NOMO-1 treated with dmso at 0.1 percent for 144 hours (cell line): Measurements from ENCODE around the gene MACROD2.
A peak's percentile ranks its signal among the peaks of the same experiment; 100 is the strongest.
"Not testable (repeated sequence)": the region's sequence is repeated elsewhere in the genome, so short reads cannot be mapped to it uniquely, and the experiment has no call there.

Experiments used
- DNase-seq: peaks from one replicate; lab custom pipeline; 2025; ENCODE audit not compliant: unreplicated experiment; lab: John Stamatoyannopoulos, UW

The MACROD2 gene

DNA sequence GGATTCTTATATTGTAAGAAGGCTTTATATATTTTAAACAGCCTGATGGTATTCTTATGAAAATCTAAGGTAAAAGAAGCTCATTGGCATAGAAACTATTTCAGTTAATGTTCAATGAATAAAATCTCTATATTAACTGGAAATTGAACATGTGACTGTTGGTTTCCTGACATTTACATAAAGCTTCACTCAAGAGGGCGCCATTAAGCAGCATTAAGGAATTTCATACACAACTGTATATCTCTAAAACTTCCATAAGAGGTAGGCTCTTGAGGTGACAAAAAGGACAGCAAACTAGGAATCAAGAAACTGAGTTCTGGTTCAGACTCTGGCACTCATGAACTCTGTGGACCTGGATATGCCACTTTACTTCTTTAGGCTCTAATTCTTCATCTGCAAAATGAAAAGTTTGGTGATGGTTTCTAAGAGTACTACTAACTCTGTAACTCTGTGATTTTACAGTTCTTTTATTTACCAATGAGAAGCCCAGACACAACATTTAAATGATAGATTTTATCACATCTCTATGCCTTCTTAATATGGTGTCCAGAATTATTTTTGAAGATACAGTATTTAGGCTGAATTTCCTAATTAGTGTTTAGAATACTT lies 194.6 kb downstream of the MACROD2 start:
- DNase-seq = no peak

DNA sequence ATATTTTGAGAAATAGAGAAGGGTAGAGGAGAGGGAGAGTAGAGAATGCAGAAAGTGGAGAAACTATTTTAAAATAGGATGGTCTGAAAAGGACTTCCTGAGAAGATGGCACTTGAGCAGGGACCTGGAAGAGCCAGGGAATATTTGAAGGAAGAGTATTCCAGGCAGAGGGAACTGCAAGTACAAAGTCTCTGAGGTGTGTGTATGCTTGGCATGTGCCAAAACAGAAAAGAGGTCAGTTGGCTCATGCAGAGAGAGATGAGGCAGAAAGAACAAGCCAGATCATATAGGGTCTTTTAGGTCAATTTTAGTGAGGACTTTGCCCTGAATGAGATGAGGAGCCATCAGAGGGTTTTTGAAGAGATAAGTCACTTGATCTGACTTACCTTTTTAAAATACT lies 196.2 kb downstream of the MACROD2 start:
- no peak for DNase-seq

DNA sequence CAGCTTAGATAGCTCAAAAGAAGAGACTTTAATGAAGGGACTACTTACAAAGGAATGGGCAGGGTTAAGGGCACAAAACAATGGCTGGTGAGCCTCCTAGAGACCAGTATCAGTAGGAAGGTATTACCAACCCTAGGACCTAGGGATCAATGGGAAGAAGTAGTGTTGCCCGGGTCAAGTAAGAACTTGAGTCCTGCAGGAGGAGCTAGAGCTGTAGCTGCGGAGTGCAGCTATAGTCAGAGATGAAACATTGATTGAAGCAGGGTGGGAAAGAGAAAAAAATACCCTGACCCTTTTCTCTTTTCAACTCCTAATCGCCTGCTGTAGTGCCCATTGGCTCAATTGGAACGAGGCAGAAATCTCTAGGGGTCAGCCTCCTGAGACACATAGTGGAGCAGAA lies 198.1 kb downstream of the MACROD2 start:
- DNase-seq = no peak

DNA sequence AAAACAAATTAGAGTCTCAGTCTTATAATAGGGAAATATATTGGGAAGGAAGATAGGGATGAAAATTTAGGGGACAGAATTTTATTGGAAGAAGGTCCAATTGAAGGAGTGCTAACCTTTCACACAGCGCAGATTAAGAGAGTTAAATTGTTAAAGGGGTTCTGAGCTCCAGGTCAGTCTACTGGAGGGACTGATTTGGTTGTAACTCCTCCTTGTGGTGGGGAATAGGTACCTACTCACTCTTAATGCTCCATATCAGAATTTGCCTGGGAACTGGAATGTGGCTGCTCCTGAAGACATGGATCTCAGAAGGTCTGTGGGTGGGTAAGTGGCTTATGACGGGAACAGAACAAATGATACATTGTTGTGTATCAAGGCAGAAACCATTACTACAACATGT lies 198.6 kb downstream of the MACROD2 start:
- no peak for DNase-seq

DNA sequence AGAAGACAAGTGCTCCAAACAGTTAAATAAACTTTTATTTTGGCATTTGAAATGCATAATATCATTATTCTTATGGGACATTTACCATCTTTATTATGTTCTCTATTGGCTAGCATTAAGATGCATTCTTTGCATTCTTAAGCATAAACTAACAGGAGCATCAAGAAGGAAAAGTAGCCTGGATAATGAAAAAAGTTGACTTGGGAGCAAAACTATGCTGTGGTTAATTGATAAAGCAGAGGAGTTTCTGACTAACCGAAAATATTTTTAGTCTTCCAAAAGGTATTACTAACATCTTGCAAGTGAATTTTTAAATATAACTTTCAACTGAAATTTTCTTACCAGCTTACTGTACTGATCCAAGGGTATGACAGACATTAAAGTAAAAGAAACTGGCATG lies 201.8 kb downstream of the MACROD2 start:
- DNase-seq = no peak

DNA sequence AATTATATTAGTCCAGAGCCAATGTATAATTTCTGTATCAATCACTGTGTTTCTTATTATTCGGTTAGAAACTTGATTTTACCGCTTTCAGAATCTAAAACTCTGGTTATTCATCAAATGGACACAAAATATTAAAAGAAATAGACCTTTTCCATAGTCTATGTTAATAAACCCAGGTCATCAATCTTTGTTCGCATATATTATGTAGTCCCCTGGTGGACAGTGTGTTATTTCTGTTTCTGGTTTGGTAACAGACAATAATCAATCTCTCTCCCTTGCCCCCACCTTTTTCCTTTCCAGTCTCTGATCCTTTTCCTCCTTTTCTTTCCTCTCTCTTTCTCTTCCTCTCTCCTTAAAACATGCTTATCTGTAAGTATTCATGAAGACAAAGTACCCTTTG lies 203.1 kb downstream of the MACROD2 start:
- DNase-seq = no peak

DNA sequence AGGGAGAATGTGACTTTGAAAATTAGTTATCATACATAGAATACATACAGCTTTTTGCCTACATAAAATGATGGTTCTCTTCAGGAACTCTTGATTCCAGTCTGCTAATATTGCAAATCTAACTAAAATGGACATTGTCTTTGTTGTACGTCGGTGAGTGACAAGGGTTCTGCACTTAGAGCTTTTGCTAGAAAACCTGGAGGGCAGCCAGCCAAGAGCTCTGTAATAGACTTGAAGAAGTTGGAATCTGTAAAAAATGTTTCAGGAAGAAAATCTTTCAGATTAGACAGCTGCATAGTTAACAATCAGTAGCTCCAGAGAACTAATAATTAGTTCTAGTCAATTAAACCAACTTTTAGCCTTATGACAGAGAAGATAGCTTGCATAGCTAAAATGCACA lies 203.8 kb downstream of the MACROD2 start:
- DNase-seq = no peak

DNA sequence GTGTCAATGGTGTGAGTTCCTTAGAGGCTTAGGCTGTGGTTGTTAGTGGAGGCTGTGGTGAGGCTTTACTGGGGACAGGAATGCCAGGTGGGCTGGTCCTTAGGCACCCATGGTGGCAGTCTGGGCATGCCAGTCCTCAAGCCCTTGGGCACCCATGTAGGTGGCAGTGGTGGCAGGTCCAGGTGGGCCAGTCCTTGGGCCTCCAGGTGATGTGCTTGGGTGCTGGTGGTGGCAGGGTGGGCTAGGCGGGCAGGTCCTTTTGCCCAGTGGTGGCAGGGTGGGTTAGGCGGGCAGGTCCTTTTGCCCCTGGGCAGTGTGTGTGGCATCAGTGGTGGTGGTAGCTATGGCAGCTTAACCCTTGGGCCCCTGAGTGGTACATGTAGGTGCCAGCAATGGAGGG lies 208.3 kb downstream of the MACROD2 start:
- no peak for DNase-seq

DNA sequence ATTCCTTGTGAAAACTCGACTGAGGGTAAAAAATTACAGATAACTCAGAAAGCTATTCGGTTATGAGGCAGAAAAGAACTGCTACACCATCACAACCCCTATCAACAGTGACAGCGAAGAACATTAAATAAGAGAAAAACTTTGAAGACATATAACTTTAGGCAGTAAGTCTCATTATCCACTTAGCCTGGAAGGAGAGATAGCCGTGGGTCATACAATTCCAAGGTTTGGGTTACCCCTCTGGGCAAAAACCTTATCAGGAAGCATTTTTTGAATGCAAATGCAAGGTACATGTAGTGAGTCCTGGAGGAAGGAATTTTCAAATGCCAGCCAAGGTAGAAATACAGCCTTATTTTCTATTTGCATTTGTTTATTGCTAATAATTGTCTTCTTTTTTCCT lies 212.3 kb downstream of the MACROD2 start:
- no peak for DNase-seq

DNA sequence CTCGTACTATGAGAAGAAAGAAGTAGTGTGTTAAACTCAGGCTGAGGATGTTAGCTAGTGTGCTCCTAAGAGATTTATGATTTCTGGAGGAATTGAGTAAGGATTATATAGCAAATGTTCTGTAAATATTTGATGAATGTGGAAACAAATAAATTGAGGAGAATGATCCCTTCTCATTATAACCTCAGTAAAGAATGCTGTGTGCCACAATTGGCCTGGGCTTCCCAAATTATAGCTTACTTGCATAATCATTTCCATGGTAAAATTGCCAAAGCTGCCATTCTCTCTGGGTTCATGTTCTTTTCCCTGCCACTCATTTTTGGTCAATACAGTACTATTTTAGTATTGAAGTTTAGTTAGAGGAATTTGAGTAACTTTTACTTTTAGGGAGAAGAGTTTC lies 213.6 kb downstream of the MACROD2 start:
- DNase-seq = no peak

DNA sequence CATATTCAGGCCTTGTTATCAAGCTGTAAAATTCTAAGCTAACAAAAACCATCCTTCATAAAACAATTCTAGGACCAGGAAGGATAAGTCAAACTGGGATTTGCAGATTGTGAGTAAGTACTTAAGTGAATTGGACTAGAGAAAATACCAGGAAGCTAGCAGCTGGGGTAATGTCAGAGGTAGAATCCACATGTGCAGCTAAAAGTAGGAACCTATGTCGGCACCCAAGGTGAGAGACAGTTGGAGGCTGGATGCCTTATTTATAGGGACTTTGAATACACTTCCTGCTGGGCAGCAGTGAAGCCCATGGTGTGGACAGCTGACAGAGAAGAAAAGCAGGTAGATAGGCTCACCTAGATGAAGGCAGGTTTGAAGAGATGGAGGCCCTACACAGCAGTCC lies 214.8 kb downstream of the MACROD2 start:
- no peak for DNase-seq

DNA sequence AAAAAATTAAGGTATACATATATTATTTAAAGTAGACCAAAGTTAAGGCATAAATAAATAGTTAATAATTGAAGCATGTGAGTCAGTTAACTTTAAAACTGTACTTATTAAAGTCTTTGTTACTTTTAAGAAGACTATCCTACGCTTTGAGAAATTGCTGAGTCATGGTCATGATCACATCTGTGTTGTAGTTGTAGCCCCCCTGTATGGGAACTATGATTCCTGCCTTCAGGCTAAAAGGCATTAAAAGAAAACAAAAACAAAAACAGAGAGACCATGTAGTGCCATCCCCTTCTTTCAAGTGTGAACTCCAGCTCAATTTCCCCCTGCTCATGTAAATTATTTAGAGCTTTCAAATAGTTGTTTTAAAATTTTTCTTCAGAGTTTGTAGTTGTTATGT lies 218.7 kb downstream of the MACROD2 start:
- no peak for DNase-seq

DNA sequence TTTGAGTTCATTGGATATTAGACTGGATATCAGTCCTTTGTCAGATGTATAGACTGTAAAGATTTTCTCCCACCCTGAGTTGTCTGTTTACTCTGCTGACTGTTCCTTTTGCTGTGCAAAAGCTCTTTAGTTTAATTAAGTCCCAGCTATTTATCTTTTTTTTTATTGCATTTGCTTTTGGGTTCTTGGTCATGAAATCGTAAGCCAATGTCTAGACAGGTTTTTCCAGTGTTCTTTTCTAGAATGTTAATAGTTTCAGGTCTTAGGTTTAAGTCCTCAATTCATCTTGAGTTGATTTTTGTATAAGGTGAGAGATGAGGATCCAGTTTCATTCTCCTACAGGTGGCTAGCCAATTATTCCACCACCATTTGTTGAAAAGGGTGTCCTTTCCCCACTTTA lies 220.6 kb downstream of the MACROD2 start:
- DNase-seq = not testable (repeated sequence)

DNA sequence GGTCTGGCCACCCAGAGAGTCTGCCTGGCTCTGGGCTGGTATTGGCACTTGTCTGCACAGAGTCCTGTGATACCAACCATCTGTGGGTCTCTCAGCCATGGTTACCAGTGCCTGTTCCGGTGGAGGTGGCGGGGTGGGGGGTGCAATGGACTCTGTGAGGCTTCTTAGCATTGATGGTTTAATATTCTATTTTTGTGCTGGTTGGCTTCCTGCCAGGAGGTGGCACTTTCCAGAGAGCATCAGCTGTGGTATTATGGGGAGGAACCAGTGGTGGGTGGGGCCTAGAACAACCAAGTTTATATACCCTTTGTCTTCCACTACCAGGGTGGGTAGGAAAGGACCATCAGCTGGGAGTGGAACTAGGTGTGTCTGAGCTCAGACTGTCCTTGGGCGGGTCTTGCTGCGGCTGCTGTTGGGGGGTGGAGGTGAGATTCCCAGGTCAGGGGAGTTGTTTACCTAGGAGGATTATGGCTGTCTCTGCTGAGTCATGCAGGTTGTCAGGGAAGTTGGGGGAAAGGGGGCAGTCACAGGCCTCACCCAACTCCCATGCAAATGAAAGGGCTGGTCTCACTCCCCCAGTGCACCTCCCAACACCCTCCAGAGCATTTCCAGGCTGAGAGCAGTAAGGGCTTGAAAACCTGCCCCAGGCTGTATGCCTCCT lies 224.6 kb downstream of the MACROD2 start:
- no peak for DNase-seq

DNA sequence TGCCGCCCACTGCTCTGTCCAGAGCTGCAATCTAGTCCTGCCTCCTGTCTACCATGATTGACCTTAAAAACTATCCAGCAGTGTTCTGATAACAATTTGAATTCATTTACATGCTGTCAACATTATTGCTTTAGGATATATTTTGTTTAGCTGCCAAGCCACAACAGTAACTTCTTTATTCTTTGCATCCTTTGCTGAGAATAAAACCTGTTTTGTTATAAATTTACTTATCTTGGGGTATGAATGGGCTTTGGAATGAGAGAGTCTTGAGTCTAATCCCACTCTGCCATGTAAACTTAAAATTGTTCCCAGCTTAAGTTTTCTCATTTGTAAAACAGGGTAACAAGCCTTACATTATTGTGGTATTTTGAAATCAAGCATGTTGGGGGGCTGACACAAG lies 225.7 kb downstream of the MACROD2 start:
- DNase-seq = no peak

DNA sequence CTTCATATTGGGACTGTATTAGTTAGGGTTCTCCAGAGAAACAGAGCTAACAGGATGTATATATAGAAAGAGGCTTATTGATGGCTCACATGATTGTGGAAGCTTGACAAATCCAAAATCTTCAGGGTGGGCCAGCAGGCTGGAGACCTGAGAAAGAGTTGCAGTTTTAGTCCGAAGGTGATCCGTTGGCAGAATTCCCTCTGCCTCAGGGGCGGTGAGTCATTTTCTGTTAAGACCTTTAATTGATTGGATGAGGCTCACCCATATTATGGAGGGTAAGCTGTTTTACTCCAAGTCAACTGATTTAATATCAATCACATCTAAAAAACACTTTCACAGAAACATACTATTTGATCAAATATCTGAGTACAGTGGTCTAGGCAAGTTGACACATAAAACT lies 228.5 kb downstream of the MACROD2 start:
- no peak for DNase-seq

DNA sequence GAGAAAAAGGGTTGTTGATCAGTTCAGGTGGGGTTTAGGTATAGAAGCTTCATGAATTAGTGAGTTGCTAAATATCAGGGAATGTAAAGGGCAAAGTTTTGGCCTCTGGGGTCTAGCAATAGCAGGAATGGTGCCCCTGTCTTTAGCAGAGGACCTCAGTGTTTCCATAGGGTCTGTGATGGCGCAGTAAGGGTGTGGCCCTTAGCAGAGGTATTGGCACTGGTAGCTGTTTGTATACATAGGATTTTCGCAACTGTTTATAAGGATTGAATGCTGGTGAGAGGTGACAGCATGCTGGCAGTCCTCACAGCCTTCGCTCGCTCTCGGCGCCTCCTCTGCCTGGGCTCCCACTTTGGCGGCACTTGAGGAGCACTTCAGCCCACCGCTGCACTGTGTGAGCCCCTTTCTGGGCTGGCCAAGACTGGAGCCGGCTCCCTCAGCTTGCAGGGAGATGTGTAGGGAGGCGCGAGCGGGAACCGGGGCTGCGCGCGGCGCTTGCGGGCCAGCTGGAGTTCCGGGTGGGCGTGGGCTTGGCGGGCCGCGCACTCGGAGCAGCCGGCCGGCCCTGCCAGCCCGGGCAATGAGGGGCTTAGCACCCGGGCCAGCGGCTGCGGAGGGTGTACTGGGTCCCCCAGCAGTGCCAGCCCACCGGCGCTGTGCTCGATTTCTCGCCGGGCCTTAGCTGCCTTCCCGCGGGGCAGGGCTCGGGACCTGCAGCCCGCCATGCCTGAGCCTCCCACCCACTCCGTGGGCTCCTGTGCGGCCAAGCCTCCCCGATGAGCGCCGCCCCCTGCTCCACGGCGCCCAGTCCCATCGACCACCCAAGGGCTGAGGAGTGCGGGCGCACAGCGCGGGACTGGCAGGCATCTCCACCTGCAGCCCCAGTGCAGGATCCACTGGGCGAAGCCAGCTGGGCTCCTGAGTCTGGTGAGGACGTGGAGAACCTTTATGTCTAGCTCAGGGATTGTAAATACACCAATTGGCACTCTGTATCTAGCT lies 231.0 kb downstream of the MACROD2 start:
- not testable (repeated sequence) for DNase-seq

DNA sequence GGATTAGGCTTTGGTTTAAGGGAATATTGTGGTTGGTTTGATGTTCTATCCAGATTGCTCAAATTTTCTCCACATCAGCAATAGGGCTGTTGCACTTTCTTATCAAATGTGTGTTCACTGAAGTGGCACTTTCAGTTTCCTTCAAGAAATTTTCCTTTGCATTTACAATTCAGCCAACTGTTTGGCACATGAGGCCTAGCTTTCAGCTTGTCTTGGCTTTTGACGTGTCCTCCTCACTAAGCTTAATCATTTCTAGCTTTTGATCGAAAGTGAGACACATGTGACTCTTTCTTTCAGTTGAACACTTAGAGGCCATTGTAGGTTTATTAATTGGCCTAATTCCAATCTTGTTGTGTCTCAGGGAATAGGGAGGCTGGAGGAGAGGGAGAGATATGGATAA lies 237.3 kb downstream of the MACROD2 start:
- DNase-seq = no peak

DNA sequence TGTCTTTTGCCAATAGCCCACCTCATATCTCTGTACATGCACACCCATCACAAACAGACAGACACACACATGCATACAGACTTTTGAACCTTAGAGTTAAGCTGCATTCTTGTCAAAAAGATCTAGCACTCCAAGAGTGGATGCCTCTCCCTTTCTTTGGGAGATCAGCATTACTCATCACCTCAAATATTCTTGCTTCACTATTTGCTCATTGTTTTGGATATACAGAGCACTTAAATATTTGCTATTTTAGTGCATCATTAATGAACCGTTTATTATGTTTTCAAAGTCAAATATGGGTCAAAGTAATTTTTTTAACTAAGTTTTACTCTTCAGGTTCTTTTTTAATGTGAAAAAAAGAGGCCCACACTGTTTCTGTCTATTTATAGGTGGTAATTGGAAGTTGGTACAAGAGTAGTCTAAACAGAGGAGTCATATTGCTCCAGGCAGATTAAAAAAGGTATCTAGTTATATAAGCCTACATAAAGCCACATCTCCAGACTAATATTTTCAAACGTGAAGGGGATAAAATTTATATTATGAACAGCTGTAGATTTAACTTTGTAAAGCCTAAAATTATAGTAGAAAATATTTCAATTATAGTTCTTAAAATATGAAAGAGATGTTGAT lies 239.5 kb downstream of the MACROD2 start:
- DNase-seq = no peak

DNA sequence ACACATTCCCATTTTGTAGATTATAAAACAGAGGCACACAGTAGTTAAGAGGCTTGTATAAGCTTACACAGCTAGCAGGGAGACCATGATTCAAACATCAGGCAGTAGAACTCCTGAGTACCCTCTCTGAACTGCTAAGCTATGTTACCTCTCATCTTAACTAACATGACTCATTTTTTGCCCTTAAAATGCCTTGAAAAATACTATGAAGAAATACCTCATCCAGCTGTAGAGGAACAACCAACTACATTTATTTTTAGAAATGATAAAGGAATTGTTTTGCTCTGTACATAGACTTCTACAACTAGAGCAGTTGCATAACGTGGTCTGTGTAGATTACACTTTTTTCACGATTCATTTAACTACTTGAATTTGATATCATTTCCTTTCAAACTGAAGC lies 240.0 kb downstream of the MACROD2 start:
- peak; percentile 5 for DNase-seq

DNA sequence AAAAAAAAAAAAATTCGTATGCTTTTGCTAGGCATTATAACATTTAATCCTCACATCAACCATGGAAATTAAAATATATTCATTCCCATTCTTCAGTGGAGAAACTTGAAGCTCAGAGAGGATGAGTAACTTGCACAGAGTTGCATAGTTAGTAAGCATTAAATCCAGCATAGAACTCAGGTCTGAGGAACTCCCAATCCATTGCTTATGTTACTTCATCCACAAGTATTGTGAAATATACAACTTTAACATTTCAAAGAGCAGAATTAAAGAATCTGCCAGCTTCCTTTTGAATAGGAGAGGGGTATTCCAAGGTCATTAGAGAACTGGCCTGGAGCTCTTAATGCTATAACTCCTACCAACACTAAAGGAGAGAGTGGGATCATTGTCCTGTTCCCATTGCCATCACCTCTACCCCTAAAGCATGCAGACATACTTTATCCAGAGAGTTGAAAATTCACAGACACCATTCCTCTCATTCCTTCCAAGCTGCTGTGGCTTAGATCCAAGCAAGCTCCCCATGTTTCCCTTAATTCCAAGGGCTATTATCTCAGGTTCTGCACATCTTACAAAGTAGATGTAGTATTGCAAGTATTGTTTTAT lies 250.2 kb downstream of the MACROD2 start:
- no peak for DNase-seq
